ENCODE measurements around the gene ACAD11. TPM values are rescaled to one million over a fixed set of nuclear protein-coding genes. Genes with fewer than 3 reads are reported as not detected.
A peak's percentile ranks its signal among the peaks of the same experiment; 100 is the strongest.

ACAD11 gene
- total and polyA plus RNA-seq, 2 experiments from 2014 or later, result 24.9 to 48.6 TPM

GRCh38 chr3:132665230-132665745 is 5.7 kb upstream of the ACAD11 start:
- WGBS (ENCODE audit: low lambda C conversion rate, missing lambda C conversion rate), result 83% methylated on average over 3 of the region's 3 CpGs
- Histone ChIP-seq H3K4me1 (ENCODE audit: insufficient read depth) (peaks cover 20% of the 10 kb centered on the region), H3K79me2 (peaks cover 64% of the 10 kb centered on the region), H3K9me3 (ENCODE audit: low read depth) (no peaks in the 10 kb centered on the region), H3K27me3 (no peaks in the 10 kb centered on the region), H3K9me2 (replicated peaks; ENCODE audit: insufficient read depth) (no peaks in the 10 kb centered on the region), H3K36me3 (replicated peaks; ENCODE audit: insufficient read depth, low read depth) (no peaks in the 10 kb centered on the region), H3K4me3 (no peak overlapping the region), H3K27ac (no peak overlapping the region), H4K20me1 (ENCODE audit: insufficient read depth, poor library complexity, severe bottlenecking) (no peaks in the 10 kb centered on the region), H2AFZ (no peak overlapping the region), H3K4me2 (no peak overlapping the region)
- no peak for TF ChIP-seq EZH2 (IDR thresholded peaks at IDR 0.05; ENCODE audit: borderline replicate concordance)
- TF ChIP-seq EZH2phosphoT487 (IDR thresholded peaks at IDR 0.05; ENCODE audit: low read depth, severe bottlenecking, unreplicated experiment), result no peak
- TF ChIP-seq, protein P1, sequence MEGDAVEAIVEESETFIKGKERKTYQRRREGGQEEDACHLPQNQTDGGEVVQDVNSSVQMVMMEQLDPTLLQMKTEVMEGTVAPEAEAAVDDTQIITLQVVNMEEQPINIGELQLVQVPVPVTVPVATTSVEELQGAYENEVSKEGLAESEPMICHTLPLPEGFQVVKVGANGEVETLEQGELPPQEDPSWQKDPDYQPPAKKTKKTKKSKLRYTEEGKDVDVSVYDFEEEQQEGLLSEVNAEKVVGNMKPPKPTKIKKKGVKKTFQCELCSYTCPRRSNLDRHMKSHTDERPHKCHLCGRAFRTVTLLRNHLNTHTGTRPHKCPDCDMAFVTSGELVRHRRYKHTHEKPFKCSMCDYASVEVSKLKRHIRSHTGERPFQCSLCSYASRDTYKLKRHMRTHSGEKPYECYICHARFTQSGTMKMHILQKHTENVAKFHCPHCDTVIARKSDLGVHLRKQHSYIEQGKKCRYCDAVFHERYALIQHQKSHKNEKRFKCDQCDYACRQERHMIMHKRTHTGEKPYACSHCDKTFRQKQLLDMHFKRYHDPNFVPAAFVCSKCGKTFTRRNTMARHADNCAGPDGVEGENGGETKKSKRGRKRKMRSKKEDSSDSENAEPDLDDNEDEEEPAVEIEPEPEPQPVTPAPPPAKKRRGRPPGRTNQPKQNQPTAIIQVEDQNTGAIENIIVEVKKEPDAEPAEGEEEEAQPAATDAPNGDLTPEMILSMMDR (IDR thresholded peaks at IDR 0.05; ENCODE audit: poor library complexity), result no peak
- DNase-seq (ENCODE audit: low spot score), result no peak

DNA sequence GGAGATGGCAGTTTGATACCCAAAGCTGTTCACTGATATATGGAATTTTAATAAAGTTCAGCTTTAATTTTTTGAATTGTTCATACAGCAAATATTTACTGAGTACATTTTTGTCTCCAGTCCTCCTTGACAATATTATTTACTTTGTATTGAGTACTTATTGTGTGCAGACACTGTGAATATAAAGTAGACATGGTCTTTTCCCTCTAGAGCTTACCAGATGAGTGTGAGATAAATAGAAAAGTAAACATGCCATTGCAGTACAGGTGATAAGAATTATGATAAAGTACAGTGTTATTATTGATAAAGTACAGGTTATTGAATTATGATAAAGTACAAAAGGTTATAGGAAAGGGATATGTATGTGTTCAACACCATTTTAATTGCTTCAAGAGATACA is 2.6 kb upstream of the ACAD11 start:
- Histone ChIP-seq H3K36me3 (replicated peaks; ENCODE audit: insufficient read depth, low read depth) (no peaks in the 10 kb centered on the region), H4K20me1 (ENCODE audit: insufficient read depth, poor library complexity, severe bottlenecking) (no peaks in the 10 kb centered on the region), H3K27me3 (no peaks in the 10 kb centered on the region), H3K79me2 (peaks cover 67% of the 10 kb centered on the region), H2AFZ (no peak overlapping the region), H3K4me1 (ENCODE audit: insufficient read depth) (peaks cover 23% of the 10 kb centered on the region), H3K4me3 (peak overlapping the region; percentile 99), H3K9me2 (replicated peaks; ENCODE audit: insufficient read depth) (no peaks in the 10 kb centered on the region), H3K9me3 (ENCODE audit: low read depth) (no peaks in the 10 kb centered on the region), H3K27ac (no peak overlapping the region), H3K4me2 (peak overlapping the region; percentile 89)
- no peak for DNase-seq (ENCODE audit: low spot score)
- TF ChIP-seq EZH2phosphoT487 (IDR thresholded peaks at IDR 0.05; ENCODE audit: low read depth, severe bottlenecking, unreplicated experiment), result no peak
- TF ChIP-seq, protein P1 (IDR thresholded peaks at IDR 0.05; ENCODE audit: poor library complexity), result no peak
- no peak for TF ChIP-seq EZH2 (IDR thresholded peaks at IDR 0.05; ENCODE audit: borderline replicate concordance)

DNA sequence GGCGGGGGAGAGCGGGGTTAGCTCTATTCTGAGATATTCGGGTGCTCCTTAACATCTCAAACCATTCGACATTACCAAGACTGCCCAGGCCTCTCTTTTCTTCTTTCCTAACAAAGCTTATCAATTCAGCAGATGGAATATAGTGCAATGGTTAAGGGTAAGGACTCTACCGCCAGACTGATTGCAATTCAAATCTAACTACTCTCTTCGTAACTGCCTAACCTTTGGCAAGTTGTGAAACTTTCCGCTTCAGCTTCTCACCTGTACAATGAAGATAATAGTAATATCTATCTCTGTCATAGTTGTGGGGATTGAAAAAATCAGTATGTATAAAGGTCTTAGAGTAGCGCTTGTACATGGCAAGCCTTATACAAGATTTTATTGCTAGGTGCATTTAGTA is 1.5 kb upstream of the ACAD11 start:
- H3K27ac ChIP-seq, result peak overlapping the region; percentile 96
- WGBS (ENCODE audit: low lambda C conversion rate, missing lambda C conversion rate), result 14% methylated on average over 8 of the region's 8 CpGs
- H3K79me2 ChIP-seq, result peaks cover 73% of the 10 kb centered on the region
- H3K4me3 ChIP-seq, result peak overlapping the region; percentile 99
- H4K20me1 ChIP-seq (ENCODE audit: insufficient read depth, poor library complexity, severe bottlenecking), result no peaks in the 10 kb centered on the region
- H3K9me3 ChIP-seq (ENCODE audit: low read depth), result no peaks in the 10 kb centered on the region
- no peaks in the 10 kb centered on the region for H3K9me2 ChIP-seq (replicated peaks; ENCODE audit: insufficient read depth)
- peak; percentile 6 for DNase-seq (ENCODE audit: low spot score)
- H3K4me2 ChIP-seq, result peak overlapping the region; percentile 89
- no peaks in the 10 kb centered on the region for H3K27me3 ChIP-seq
- no peaks in the 10 kb centered on the region for H3K36me3 ChIP-seq (replicated peaks; ENCODE audit: insufficient read depth, low read depth)
- H2AFZ ChIP-seq, result peak overlapping the region; percentile 90
- H3K4me1 ChIP-seq (ENCODE audit: insufficient read depth), result peaks cover 23% of the 10 kb centered on the region
- TF ChIP-seq, protein P1 (IDR thresholded peaks at IDR 0.05; ENCODE audit: poor library complexity), result no peak
- TF ChIP-seq EZH2phosphoT487 (IDR thresholded peaks at IDR 0.05; ENCODE audit: low read depth, severe bottlenecking, unreplicated experiment), result no peak
- no peak for TF ChIP-seq EZH2 (IDR thresholded peaks at IDR 0.05; ENCODE audit: borderline replicate concordance)

DNA sequence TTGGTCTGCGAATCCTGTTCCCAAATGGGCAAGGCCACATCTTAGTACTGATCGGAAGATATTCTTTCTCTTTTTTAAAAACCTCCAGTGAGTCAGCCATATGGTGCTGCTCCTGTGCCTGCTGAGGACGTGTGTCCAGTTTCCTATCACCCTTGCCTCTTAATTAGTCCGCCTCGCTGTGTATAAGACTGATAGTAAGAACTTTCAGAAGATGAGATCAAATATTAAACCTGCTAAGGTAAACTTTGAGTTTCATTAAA is 1.1 kb upstream of the ACAD11 start:
- H3K36me3 ChIP-seq (replicated peaks; ENCODE audit: insufficient read depth, low read depth), result no peaks in the 10 kb centered on the region
- WGBS (ENCODE audit: low lambda C conversion rate, missing lambda C conversion rate), result 3% methylated on average over 5 of the region's 5 CpGs
- no peak for TF ChIP-seq EZH2phosphoT487 (IDR thresholded peaks at IDR 0.05; ENCODE audit: low read depth, severe bottlenecking, unreplicated experiment)
- no peak for TF ChIP-seq EZH2 (IDR thresholded peaks at IDR 0.05; ENCODE audit: borderline replicate concordance)
- TF ChIP-seq, protein P1 (IDR thresholded peaks at IDR 0.05; ENCODE audit: poor library complexity), result no peak
- H3K27ac ChIP-seq, result peak overlapping the region; percentile 96
- peak overlapping the region; percentile 99 for H3K4me3 ChIP-seq
- peaks cover 73% of the 10 kb centered on the region for H3K79me2 ChIP-seq
- H3K9me3 ChIP-seq (ENCODE audit: low read depth), result no peaks in the 10 kb centered on the region
- no peaks in the 10 kb centered on the region for H3K9me2 ChIP-seq (replicated peaks; ENCODE audit: insufficient read depth)
- DNase-seq (ENCODE audit: low spot score), result no peak
- peak overlapping the region; percentile 90 for H2AFZ ChIP-seq
- no peaks in the 10 kb centered on the region for H4K20me1 ChIP-seq (ENCODE audit: insufficient read depth, poor library complexity, severe bottlenecking)
- no peaks in the 10 kb centered on the region for H3K27me3 ChIP-seq
- H3K4me2 ChIP-seq, result peak overlapping the region; percentile 89
- H3K4me1 ChIP-seq (ENCODE audit: insufficient read depth), result peaks cover 23% of the 10 kb centered on the region

All from hepatocyte (in vitro differentiated cells).